Measurements from ENCODE around the gene NCOA7. TPM values are rescaled to one million over a fixed set of nuclear protein-coding genes. Genes with fewer than 3 reads are reported as not detected.

The NCOA7 gene
- total RNA-seq, 1 donor from 2014 or later = 6.3 TPM

DNA sequence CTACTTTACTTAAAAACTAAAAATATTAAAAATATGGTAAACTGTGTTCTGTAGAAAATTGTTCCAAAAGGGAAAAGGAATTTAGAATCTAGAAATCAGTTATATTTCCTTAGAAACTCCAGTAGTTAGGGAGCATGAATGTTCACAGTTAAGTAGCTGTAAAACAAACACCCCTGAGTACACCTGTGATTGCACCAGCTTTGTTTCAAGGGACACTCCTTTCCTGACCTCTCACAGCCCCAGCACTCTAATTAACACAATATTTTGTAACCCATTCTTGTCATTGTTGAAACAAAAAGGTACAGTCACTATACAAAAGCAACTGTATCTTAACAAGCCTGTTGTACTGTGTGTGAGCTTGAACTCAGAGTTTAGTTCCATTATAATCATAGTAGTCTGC is 72.3 kb downstream of the NCOA7 start:
- Histone ChIP-seq H3K4me1 (ENCODE audit: control insufficient read depth in 3 of 3, insufficient read depth in 3 of 3, low read length in 3 of 3) (no peaks in the 10 kb centered on the region), H3K9me3 (ENCODE audit: control insufficient read depth in 3 of 3, low read length in 3 of 3) (no peaks in the 10 kb centered on the region), H3K27ac (ENCODE audit: low read depth, low read length) (no peak overlapping the region), H3K9ac (ENCODE audit: low read depth in 1 of 3, low read length in 3 of 3) (no peak overlapping the region), H3K4me3 (ENCODE audit: low read length in 3 of 3) (no peak overlapping the region), H3K27me3 (ENCODE audit: control insufficient read depth in 3 of 3, insufficient read depth in 3 of 3, low read length in 3 of 3) (no peaks in the 10 kb centered on the region), H3K36me3 (ENCODE audit: control insufficient read depth in 3 of 3, insufficient read depth in 3 of 3, low read length in 3 of 3) (peaks cover 0 to 3% (median 0%) of the 10 kb centered on the region in 3 donors)

DNA sequence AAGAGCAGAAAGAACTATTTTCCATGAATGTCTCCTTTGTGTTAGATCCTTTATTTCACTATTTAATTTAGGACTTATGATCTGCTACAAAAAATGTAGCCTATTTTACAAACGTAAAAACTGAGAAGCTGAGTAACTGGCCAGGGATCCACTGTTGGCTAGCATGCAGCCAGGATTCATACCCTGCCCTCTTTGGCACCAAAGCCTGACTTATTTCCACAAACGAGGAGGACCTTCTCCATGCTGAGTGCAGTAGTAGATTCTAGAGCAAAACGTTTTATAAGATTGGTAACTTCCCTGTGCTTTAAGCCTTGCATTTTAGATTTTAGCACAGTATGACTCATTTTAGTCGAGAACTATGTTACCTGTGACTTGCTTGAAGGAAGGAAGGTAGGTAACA is 74.3 kb downstream of the NCOA7 start:
- Histone ChIP-seq H3K27ac (ENCODE audit: low read depth, low read length) (no peak overlapping the region), H3K27me3 (ENCODE audit: control insufficient read depth in 3 of 3, insufficient read depth in 3 of 3, low read length in 3 of 3) (no peaks in the 10 kb centered on the region), H3K9me3 (ENCODE audit: control insufficient read depth in 3 of 3, low read length in 3 of 3) (no peaks in the 10 kb centered on the region), H3K4me3 (ENCODE audit: low read length in 3 of 3) (no peak overlapping the region), H3K36me3 (ENCODE audit: control insufficient read depth in 3 of 3, insufficient read depth in 3 of 3, low read length in 3 of 3) (peaks cover 0 to 3% (median 0%) of the 10 kb centered on the region in 3 donors), H3K9ac (ENCODE audit: low read depth in 1 of 3, low read length in 3 of 3) (no peak overlapping the region), H3K4me1 (ENCODE audit: control insufficient read depth in 3 of 3, insufficient read depth in 3 of 3, low read length in 3 of 3) (peaks cover 0 to 2% (median 0%) of the 10 kb centered on the region in 3 donors)

DNA sequence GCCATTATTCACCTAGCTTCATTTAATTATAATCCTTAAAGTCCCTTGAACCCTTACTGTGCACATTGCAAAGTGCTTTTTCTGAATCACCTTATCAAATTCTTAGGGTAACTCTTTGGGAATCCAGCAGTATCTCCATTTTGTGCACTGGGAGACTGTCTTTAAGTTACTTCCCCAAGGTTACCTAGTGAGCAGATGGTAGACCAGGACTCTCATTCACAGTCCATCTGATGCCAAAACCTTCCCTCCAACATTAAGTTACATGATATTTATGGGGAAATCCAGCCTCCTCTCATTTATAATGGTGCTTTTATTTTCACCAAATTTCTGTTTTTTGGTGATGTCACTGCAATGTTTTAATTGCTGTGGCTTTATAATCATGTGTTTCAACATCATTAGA is 75.7 kb downstream of the NCOA7 start:
- H3K9me3 ChIP-seq (ENCODE audit: control insufficient read depth in 3 of 3, low read length in 3 of 3) = no peaks in the 10 kb centered on the region
- peaks cover 0 to 3% (median 0%) of the 10 kb centered on the region in 3 donors for H3K36me3 ChIP-seq (ENCODE audit: control insufficient read depth in 3 of 3, insufficient read depth in 3 of 3, low read length in 3 of 3)
- no peak overlapping the region for H3K27ac ChIP-seq (ENCODE audit: low read depth, low read length)

GRCh38 chr6:125867483-125867942 is 76.8 kb downstream of the NCOA7 start:
- Histone ChIP-seq H3K27me3 (ENCODE audit: control insufficient read depth in 3 of 3, insufficient read depth in 3 of 3, low read length in 3 of 3) (no peaks in the 10 kb centered on the region), H3K27ac (ENCODE audit: low read depth, low read length) (no peak overlapping the region), H3K9ac (ENCODE audit: low read depth in 1 of 3, low read length in 3 of 3) (no peak overlapping the region), H3K36me3 (ENCODE audit: control insufficient read depth in 3 of 3, insufficient read depth in 3 of 3, low read length in 3 of 3) (no peaks in the 10 kb centered on the region), H3K4me1 (ENCODE audit: control insufficient read depth in 3 of 3, insufficient read depth in 3 of 3, low read length in 3 of 3) (peaks cover 0 to 2% (median 0%) of the 10 kb centered on the region in 3 donors), H3K4me3 (ENCODE audit: low read length in 3 of 3) (no peak overlapping the region), H3K9me3 (ENCODE audit: control insufficient read depth in 3 of 3, low read length in 3 of 3) (no peaks in the 10 kb centered on the region)

More for the DNA sequence above, 75.7 kb downstream of the NCOA7 start:
- H3K9ac ChIP-seq (ENCODE audit: low read depth in 1 of 3, low read length in 3 of 3) = no peak overlapping the region
- no peak overlapping the region for H3K4me3 ChIP-seq (ENCODE audit: low read length in 3 of 3)
- peaks cover 0 to 2% (median 0%) of the 10 kb centered on the region in 3 donors for H3K4me1 ChIP-seq (ENCODE audit: control insufficient read depth in 3 of 3, insufficient read depth in 3 of 3, low read length in 3 of 3)
- H3K27me3 ChIP-seq (ENCODE audit: control insufficient read depth in 3 of 3, insufficient read depth in 3 of 3, low read length in 3 of 3) = no peaks in the 10 kb centered on the region

GRCh38 chr6:125868252-125868651 is 77.5 kb downstream of the NCOA7 start:
- Histone ChIP-seq H3K27ac (ENCODE audit: low read depth, low read length) (no peak overlapping the region), H3K4me1 (ENCODE audit: control insufficient read depth in 3 of 3, insufficient read depth in 3 of 3, low read length in 3 of 3) (peaks cover 0 to 2% (median 0%) of the 10 kb centered on the region in 3 donors), H3K4me3 (ENCODE audit: low read length in 3 of 3) (no peak overlapping the region), H3K36me3 (ENCODE audit: control insufficient read depth in 3 of 3, insufficient read depth in 3 of 3, low read length in 3 of 3) (no peaks in the 10 kb centered on the region), H3K27me3 (ENCODE audit: control insufficient read depth in 3 of 3, insufficient read depth in 3 of 3, low read length in 3 of 3) (no peaks in the 10 kb centered on the region), H3K9me3 (ENCODE audit: control insufficient read depth in 3 of 3, low read length in 3 of 3) (no peaks in the 10 kb centered on the region), H3K9ac (ENCODE audit: low read depth in 1 of 3, low read length in 3 of 3) (no peak overlapping the region)

DNA sequence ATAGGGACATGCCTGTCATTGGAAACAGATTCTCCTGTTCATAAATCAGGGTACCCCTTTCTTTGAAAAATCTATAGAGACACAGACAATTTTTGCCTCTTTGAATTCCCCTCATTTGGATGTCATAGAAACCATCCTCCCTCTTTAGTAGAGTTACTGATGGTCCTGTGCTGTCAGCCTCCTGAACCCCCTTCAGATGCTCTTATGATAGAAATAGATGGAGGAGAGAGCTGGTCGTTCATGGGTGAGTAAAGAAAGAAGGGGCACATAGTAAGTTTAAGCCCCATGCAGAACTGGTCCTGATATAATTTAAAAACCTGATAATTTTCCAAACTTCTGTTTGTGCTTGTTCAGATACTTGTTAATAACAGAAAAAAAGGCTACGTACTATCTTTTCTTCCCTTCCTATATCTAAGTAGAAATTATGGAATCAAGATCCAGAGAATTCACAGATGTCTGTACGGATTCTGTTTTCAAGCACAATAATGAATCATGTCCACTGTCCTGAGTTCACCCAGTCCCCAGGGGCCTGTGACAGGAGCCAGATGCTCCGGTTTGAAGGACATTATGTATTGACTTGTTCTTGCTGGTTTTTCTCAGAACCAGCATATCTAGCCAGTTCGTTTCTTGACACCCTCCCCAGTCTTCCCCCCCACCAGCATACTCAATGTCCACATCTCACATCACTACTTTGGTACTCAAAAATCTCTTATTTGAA is 78.1 kb downstream of the NCOA7 start:
- H3K36me3 ChIP-seq (ENCODE audit: control insufficient read depth in 3 of 3, insufficient read depth in 3 of 3, low read length in 3 of 3) = no peaks in the 10 kb centered on the region
- H3K9ac ChIP-seq (ENCODE audit: low read depth in 1 of 3, low read length in 3 of 3) = no peak overlapping the region
- peaks cover 0 to 2% (median 0%) of the 10 kb centered on the region in 3 donors for H3K4me1 ChIP-seq (ENCODE audit: control insufficient read depth in 3 of 3, insufficient read depth in 3 of 3, low read length in 3 of 3)
- no peak overlapping the region for H3K4me3 ChIP-seq (ENCODE audit: low read length in 3 of 3)
- no peaks in the 10 kb centered on the region for H3K9me3 ChIP-seq (ENCODE audit: control insufficient read depth in 3 of 3, low read length in 3 of 3)
- no peak overlapping the region for H3K27ac ChIP-seq (ENCODE audit: low read depth, low read length)
- H3K27me3 ChIP-seq (ENCODE audit: control insufficient read depth in 3 of 3, insufficient read depth in 3 of 3, low read length in 3 of 3) = no peaks in the 10 kb centered on the region

DNA sequence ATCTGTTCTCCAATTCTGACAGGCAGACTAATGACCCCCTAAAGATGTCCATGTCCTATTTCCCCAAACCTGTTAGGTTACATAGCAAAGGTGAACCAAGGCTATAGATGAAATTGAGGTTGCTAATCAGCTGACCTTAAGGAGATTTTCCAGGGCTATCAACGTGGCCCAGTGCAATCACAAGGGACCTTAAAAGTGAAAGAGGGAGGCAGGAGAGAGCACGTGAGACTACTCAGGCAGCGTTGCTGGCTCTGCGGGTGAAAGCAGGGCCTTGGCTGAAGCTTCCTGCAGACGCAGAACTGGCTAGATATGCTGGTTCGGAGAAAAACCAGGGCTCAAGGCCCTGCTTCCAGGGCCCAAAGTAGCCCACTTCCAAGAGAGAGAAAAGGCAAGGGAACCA is 78.7 kb downstream of the NCOA7 start:
- Histone ChIP-seq H3K4me3 (ENCODE audit: low read length in 3 of 3) (no peak overlapping the region), H3K36me3 (ENCODE audit: control insufficient read depth in 3 of 3, insufficient read depth in 3 of 3, low read length in 3 of 3) (no peaks in the 10 kb centered on the region), H3K27me3 (ENCODE audit: control insufficient read depth in 3 of 3, insufficient read depth in 3 of 3, low read length in 3 of 3) (no peaks in the 10 kb centered on the region), H3K9me3 (ENCODE audit: control insufficient read depth in 3 of 3, low read length in 3 of 3) (no peaks in the 10 kb centered on the region), H3K27ac (ENCODE audit: low read depth, low read length) (no peak overlapping the region), H3K4me1 (ENCODE audit: control insufficient read depth in 3 of 3, insufficient read depth in 3 of 3, low read length in 3 of 3) (peaks cover 0 to 2% (median 0%) of the 10 kb centered on the region in 3 donors), H3K9ac (ENCODE audit: low read depth in 1 of 3, low read length in 3 of 3) (no peak overlapping the region)

- Histone ChIP-seq H3K27me3 (ENCODE audit: control insufficient read depth in 3 of 3, insufficient read depth in 3 of 3, low read length in 3 of 3) (no peaks in the 10 kb centered on the region), H3K9me3 (ENCODE audit: control insufficient read depth in 3 of 3, low read length in 3 of 3) (no peaks in the 10 kb centered on the region), H3K4me1 (ENCODE audit: control insufficient read depth in 3 of 3, insufficient read depth in 3 of 3, low read length in 3 of 3) (peaks cover 0 to 2% (median 0%) of the 10 kb centered on the region in 3 donors), H3K27ac (ENCODE audit: low read depth, low read length) (no peak overlapping the region), H3K9ac (ENCODE audit: low read depth in 1 of 3, low read length in 3 of 3) (no peak overlapping the region), H3K4me3 (ENCODE audit: low read length in 3 of 3) (no peak overlapping the region), H3K36me3 (ENCODE audit: control insufficient read depth in 3 of 3, insufficient read depth in 3 of 3, low read length in 3 of 3) (peaks cover 0 to 7% (median 0%) of the 10 kb centered on the region in 3 donors)
Measured at GRCh38 chr6:125871365-125871764, 80.6 kb downstream of the NCOA7 start.

- Histone ChIP-seq H3K9me3 (ENCODE audit: control insufficient read depth in 3 of 3, low read length in 3 of 3) (no peaks in the 10 kb centered on the region), H3K9ac (ENCODE audit: low read depth in 1 of 3, low read length in 3 of 3) (no peak overlapping the region), H3K36me3 (ENCODE audit: control insufficient read depth in 3 of 3, insufficient read depth in 3 of 3, low read length in 3 of 3) (peaks cover 0 to 7% (median 0%) of the 10 kb centered on the region in 3 donors), H3K27ac (ENCODE audit: low read depth, low read length) (no peak overlapping the region), H3K4me1 (ENCODE audit: control insufficient read depth in 3 of 3, insufficient read depth in 3 of 3, low read length in 3 of 3) (peaks cover 0 to 2% (median 0%) of the 10 kb centered on the region in 3 donors), H3K4me3 (ENCODE audit: low read length in 3 of 3) (no peak overlapping the region), H3K27me3 (ENCODE audit: control insufficient read depth in 3 of 3, insufficient read depth in 3 of 3, low read length in 3 of 3) (no peaks in the 10 kb centered on the region)
Measured at GRCh38 chr6:125872259-125872921, 81.6 kb downstream of the NCOA7 start.

GRCh38 chr6:125882243-125882642 is 91.5 kb downstream of the NCOA7 start:
- H3K4me3 ChIP-seq (ENCODE audit: low read length in 3 of 3) = no peak overlapping the region
- H3K36me3 ChIP-seq (ENCODE audit: control insufficient read depth in 3 of 3, insufficient read depth in 3 of 3, low read length in 3 of 3) = peaks cover 0 to 25% (median 11%) of the 10 kb centered on the region in 3 donors
- no peak overlapping the region for H3K27ac ChIP-seq (ENCODE audit: low read depth, low read length)
- no peaks in the 10 kb centered on the region for H3K4me1 ChIP-seq (ENCODE audit: control insufficient read depth in 3 of 3, insufficient read depth in 3 of 3, low read length in 3 of 3)
- no peaks in the 10 kb centered on the region for H3K9me3 ChIP-seq (ENCODE audit: control insufficient read depth in 3 of 3, low read length in 3 of 3)
- no peaks in the 10 kb centered on the region for H3K27me3 ChIP-seq (ENCODE audit: control insufficient read depth in 3 of 3, insufficient read depth in 3 of 3, low read length in 3 of 3)
- no peak overlapping the region for H3K9ac ChIP-seq (ENCODE audit: low read depth in 1 of 3, low read length in 3 of 3)
